ENCODE results near the gene TMEM9B.
"Not testable (repeated sequence)": the region's sequence is repeated elsewhere in the genome, so short reads cannot be mapped to it uniquely, and the experiment has no call there.

Gene TMEM9B

GRCh38 chr11:8964324-8965320 is at the start of gene TMEM9B:
TMEM9B (minus strand) TSS chr11:8964442; CDS start chr11:8964313, 129 bp downstream.
- DNase-seq, result peak; percentile 79

GRCh38 chr11:9013373-9013772 is 49.1 kb upstream of the TMEM9B start:
- no peak for DNase-seq

- not testable (repeated sequence) for DNase-seq
Measured at GRCh38 chr11:9009538-9009937, 45.3 kb upstream of the TMEM9B start.

- no peak for DNase-seq
Measured at GRCh38 chr11:9008661-9009060, 44.4 kb upstream of the TMEM9B start.

GRCh38 chr11:9008011-9008550 is 43.8 kb upstream of the TMEM9B start:
- DNase-seq, result no peak

GRCh38 chr11:9005087-9005486 is 40.8 kb upstream of the TMEM9B start:
- DNase-seq, result no peak

- peak; percentile 25 for DNase-seq
Measured at GRCh38 chr11:9004183-9004926, 40.1 kb upstream of the TMEM9B start.

- peak; percentile 73 for DNase-seq
Measured at GRCh38 chr11:9003573-9004182, 39.4 kb upstream of the TMEM9B start, which contains the start of gene NRIP3. NRIP3 (minus strand) TSS chr11:9004001; CDS start chr11:9003935, 66 bp downstream.

- DNase-seq, result peak; percentile 15
Measured at GRCh38 chr11:9002920-9003572, 38.8 kb upstream of the TMEM9B start.

- peak; percentile 31 for DNase-seq
Measured at GRCh38 chr11:9001736-9002135, 37.5 kb upstream of the TMEM9B start.

GRCh38 chr11:8998017-8998416 is 33.8 kb upstream of the TMEM9B start:
- DNase-seq, result no peak

GRCh38 chr11:8997451-8997850 is 33.2 kb upstream of the TMEM9B start:
- no peak for DNase-seq

GRCh38 chr11:8989453-8989852 is 25.2 kb upstream of the TMEM9B start:
- no peak for DNase-seq

- no peak for DNase-seq
Measured at GRCh38 chr11:8988329-8989234, 24.3 kb upstream of the TMEM9B start.

GRCh38 chr11:8987446-8987845 is 23.2 kb upstream of the TMEM9B start:
- no peak for DNase-seq

- not testable (repeated sequence) for DNase-seq
Measured at GRCh38 chr11:8986772-8987171, 22.5 kb upstream of the TMEM9B start.

GRCh38 chr11:8985462-8985861 is 21.2 kb upstream of the TMEM9B start:
- DNase-seq, result no peak

GRCh38 chr11:8983552-8983951 is 19.3 kb upstream of the TMEM9B start:
- no peak for DNase-seq

- no peak for DNase-seq
Measured at GRCh38 chr11:8980485-8980884, 16.2 kb upstream of the TMEM9B start.

GRCh38 chr11:8979365-8979764 is 15.1 kb upstream of the TMEM9B start:
- not testable (repeated sequence) for DNase-seq

GRCh38 chr11:8973121-8973520 is 8.9 kb upstream of the TMEM9B start:
- DNase-seq, result no peak

Data from stimulated activated CD4-positive, alpha-beta T cell treated with anti-CD3 and anti-CD28 coated beads, Interleukin-4, amount 100 ng/mL, for 1 hour (primary cell).